ENCODE results near the gene IFT57.

Gene IFT57

DNA sequence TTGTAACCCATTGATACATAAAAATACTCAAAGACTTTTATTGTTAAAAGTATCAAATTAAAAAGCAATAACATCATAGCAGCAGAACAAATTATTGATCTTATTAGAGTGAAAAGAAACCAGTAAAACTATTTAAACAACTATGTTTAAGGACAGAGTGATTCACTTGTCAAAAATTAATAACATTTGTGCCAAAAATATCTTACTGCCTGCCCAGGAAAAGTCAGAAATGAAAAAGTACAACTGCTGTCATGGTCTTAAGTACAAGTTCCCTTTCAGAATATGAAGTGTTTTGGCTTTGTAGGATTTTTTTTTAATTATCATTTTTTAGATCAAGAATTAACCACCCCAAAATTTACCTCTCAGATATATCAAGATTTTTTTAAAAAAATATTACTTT, 3.4 kb downstream of the IFT57 start:
- no peak for DNase-seq

DNA sequence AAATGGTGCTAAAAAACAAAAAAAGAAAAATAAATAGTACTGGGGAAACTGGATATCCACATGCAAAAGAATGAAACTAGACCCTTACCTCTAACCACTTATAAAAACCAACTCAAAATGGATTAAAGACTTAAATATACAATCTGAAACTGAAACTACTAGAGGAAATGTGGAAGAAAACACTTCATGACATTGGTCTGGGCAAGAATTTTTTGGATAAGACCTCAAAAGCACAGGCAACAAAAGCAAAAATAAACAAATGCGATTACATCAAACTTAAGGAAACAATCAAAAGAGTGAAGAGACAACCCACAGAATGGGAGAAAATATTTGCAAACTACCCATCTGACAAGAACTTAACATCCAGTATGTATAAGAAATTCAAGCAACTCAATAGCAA, 6.4 kb downstream of the IFT57 start:
- no peak for DNase-seq

DNA sequence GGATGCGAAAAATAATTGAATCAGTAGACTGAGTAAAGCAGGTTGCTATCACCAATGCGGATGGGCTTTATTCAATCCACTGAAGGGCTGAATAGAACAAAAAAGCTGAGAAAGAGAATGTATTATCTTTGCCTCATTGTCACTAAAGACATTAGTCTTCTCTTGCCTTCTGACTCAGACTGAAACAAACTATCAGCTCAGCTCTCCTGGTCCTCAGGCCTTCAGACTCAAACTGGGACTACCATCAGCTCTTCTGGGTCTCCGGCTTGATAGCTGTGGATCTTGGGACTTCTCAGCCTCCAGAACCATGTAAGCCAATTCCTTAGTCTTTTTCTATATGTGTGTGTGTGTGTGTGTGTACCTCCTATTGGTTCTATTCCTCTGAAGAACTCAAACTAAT, 12.6 kb downstream of the IFT57 start:
- DNase-seq, result no peak

DNA sequence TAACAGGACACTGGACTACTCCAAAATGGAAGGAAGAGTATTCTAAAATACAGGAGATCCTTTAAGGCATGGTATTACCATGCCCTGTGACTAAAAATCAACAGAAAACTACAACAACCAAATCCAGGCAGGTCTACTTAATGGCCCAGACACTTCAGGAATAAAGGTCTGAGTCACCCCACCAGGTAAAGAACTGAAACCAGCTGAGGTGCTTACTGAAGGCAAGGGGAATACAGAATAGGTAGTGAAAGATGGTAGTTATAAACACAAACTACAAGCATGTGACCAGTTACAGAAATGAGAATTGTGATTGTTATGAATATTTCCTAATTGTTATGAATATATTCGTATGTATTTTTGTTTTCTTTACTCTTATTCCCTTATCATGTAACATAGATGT, 13.4 kb downstream of the IFT57 start:
- DNase-seq, result no peak

DNA sequence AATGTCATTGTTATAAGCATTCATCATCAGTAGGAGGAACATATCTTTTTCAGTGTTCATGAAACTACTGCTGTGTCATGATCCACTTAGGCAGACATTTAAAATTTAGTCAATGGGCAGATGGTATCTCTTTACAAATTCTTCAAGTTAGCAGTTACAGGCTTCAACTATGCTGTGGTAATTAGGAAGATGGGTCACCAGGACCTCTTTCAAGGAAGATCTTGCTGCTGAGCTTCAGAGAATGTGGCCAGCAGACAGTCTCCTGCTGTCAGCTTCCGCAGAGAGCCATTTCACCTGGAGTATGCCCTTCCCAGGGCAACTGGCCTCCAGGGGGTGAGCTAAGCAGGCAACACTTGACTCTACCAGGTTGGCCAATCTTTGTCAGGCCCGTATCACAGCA, 19.4 kb downstream of the IFT57 start:
- DNase-seq, result no peak

DNA sequence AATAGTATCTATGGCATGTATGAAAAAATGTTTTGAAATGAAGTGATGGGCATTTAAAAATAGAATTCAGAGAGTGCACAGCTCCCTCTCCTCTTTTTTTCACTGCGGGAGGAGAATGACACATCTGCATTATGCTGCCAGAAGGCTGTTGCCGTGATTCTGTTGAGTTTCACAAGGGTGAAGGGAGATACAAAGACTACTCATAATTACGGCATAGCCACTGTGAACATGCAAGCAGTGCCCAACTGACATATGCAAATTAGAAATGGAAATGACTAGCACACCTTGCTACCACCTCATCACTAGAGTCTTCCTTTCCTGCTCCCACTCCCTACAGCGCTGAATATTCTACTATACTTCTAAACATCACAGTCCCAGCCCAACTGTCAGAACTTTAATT, 20.1 kb downstream of the IFT57 start:
- no peak for DNase-seq

DNA sequence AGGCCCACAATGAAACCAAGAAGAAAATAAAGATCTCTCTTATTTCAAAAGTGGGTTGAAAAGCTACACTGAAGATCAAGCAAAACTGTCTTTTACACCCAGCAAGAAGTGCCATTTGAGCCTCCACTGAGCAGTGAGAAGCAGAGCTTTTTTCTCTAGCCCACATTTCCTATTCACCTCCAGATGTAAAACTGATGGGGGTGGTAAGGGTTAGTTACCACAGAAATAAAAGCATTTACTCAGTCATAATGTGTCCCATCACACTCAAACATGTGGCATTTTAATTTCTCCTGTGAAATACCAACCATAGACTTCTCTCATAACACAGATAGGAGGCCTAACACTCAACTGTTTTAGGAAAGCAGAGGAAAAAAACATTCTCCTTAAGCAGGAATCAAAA, 21.0 kb downstream of the IFT57 start:
- no peak for DNase-seq

DNA sequence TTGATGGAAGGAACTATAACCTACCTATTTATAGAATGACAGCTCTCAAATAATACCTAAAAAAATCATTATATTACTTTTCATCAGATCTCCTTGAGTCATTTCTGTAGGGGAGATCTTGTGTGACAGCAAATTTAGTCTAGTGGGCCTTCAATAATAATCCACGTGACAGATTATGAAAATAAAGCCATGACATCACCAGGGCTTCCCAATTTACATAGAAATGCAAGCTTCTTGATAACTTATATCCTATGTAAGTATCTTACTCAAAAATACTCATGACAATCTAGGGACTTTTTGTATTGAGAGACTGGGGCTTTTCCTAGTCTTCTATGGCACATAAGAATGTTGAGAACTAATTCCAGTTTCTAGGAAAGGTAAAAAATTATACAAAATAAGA, 21.6 kb downstream of the IFT57 start:
- DNase-seq, result no peak

DNA sequence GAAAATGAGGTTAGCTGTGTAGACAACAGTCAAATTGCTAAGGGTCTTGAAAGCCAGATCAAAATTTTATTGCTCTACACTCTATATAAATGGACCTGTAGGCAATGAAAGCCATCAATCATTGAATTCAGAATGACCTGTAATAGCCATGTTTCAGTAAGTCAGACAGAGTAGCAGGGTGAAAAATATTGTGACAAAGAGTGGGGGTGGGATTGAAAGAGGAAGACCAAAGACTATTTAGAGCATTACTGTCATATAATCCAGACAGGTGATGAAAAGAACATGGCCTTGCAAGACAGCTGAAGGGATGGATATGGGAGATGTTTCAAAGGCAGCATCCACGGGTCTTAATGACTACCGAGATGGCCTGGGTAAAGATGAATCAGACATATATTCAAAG, 22.2 kb downstream of the IFT57 start:
- DNase-seq, result no peak

DNA sequence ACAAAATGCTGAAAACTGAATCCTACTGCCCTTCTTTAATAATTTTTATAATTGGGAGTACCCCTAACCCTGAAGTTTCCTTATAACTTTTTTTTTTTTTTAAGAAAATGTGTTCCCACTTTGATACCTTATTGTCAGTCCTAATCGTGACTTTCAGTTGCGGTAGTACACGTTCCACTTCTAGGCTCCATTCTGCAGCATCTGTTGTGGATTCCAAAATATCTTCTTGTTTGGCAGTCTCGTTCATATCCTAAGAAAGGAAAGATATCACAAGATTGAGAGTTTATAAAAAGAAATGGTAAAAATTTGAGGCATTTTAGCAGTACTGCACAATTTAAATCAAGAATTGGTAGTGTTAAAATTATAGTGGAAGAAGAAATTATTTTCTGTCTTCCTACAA, 30.8 kb downstream of the IFT57 start:
- no peak for DNase-seq

DNA sequence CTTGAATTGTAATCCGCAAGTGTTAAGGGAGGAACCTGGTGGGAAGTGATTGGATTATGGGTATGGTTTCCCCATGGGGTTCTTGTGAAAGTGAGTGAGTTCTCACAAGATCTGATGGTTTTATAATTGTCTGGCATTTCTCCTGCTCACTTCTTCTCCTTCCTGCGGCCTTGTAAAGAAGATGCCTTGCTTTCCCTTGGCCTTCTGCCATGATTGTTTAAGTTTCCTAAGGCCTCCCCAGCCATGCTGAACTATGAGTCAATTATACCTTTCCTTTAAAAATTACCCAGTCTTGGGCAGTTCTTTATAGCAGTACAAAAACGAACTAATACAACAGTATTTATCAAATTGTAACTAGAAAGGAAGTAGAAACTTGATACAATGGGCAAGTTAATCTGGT, 31.9 kb downstream of the IFT57 start:
- no peak for DNase-seq

DNA sequence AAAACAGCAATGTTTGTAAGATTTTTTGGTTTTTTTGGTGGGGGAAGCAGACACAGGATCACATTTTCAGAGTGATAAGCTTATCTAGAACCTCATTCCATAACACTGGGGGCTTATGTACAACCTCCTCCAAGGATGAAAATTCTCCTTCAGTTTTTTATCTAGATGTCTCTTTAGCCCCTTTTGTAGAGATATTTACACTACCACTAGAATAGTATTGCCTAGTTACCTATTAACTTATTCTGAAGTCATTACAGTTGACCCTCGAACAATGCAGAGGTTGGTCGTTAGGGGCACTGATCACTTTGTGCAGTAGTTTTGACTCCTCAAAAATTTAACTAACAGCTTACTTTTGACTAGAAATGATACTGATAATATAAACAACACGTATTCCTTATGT, 32.8 kb downstream of the IFT57 start:
- no peak for DNase-seq

DNA sequence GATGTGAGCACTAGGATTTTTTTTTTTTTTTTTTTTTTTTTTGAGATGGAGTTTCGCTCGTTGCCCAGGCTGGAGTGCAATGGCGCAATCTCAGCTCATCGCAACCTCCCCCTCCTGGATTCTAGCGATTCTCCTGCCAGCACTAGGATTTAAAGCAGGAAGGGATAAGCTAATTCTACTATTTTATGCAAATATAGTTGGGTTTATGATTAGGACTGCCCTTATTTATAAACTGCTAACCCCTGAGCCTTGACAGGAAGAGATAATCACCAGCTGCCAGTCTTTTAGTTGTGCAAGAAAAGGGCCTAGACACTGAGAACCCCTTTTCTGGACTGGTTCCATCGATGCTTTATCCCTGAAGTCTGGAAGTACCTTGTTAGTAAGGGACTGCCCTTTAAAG, 36.7 kb downstream of the IFT57 start:
- no peak for DNase-seq

DNA sequence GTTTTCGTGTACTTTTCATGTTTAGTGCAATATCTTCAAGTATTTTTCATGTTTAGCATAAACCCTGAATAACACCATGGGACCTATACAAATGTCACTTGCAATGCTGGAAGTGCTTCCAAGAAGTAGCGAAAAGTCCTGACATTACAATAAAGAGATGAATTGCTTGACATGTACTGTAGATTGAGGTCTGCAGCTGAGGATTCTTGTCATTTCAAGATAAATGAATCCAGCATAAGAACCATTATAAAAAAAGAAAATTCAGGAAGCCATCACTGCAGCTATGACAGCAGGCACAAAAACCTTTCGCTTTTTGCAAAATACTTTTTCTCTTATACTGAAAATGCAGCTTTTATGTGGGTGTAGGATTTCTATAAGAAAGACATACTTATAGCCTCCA, 37.4 kb downstream of the IFT57 start:
- no peak for DNase-seq

DNA sequence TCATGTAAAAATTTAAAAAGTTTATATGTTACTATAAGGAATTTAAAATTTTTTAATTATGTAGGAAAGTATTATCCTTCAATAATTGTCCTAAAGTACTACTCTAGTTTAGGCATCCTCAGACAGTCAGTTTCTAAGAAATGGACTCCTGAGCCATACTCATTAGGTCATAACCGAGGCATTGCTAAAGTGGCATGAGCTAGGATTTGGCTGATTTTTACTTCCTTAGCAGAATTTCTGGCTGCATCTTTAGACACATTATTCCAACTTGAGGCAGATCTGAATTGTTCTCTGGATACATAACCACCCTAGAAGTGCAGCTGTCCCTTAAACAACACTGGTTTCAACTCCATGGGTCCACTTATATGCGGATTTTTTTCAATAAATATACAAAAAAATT, 38.3 kb downstream of the IFT57 start:
- DNase-seq, result no peak

DNA sequence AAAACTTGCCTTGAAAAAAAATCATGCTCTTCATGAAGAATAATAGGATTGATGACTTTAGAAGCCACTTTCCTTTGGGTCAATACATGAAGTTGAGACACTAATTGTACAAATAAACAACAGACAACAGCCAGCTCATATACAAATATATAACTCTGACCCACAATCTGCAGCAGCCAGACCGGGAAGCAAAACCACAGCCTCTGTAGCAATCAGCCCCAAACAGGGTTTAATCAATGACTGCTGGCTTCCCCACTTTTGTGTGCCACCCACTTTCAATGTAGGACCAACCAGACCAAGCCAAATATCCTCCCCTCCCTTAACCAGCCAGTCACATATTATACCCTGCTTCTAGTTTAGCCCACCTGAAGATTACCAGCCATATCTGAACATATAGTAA, 39.0 kb downstream of the IFT57 start:
- DNase-seq, result no peak

DNA sequence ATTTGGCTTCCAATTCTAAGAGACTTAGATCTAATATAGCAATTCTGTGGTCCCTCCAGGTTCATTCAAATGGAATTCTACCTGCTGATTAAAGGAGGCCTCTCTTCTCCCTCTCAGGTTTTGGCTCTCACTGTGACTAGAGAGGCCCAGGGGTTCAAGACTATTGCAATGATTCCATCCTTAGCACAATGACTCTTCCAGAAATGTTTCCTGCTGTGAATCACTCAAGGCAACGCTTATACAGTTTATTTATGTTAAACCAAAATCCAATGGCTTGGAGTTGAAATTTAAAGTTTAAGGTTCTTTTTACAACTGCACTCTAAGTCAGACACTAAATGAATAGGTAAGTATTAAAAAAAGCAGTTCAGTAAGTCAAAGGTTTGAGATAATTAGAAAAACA, 39.9 kb downstream of the IFT57 start:
- no peak for DNase-seq

DNA sequence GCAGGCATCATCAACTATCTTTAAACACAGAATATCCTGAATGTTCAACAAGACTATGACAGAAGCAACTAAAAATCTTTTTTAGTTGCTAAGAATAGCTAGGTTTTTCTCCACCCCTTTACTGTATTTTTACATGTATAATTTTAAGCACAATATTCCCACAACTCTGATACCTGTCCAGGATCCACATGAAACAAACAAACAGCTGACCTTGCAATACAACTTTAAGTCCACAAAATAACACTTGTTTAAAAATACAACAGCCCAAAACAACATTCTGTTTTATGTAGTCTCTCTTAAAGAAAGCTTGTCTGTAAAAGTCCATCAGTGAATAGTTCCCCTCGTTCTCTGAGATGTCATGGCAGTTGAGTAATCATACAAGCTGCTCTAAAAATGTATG, 41.1 kb downstream of the IFT57 start:
- no peak for DNase-seq

DNA sequence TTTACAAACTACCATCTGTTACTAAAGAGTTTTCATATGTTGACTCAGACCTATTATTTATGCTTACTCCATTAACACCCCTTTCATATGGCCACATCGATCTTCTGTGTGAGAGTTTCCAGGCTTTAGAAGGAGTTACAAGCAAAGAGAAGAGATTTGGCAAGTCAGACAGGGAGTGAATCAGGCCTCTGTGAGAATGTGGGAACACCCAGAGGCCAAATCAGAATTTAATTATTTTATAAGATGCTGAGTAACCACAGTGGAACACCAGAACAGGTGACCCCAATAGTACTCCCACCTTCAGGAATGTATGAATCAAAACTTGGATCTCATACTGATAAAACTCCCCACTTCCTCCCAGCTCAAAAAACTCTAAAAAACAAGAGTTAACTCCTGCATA, 42.0 kb downstream of the IFT57 start:
- no peak for DNase-seq

DNA sequence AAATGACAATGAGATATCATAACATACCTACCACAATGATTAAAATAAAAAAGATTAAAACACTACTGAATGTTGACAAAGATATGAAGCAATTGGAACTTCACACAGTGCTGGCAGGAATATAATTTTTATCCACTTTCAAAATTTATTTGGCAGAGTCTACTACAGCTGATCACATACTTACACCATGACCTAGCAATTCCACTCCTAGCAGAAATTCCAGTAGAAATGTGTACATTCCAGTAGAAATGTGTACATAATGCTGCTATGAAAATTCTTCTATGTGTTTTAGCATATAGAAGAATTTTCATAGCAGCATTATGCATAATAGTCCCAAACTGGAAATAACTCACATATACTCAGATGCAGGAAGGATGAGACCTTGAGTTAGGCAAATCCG, 43.5 kb downstream of the IFT57 start:
- no peak for DNase-seq

DNA sequence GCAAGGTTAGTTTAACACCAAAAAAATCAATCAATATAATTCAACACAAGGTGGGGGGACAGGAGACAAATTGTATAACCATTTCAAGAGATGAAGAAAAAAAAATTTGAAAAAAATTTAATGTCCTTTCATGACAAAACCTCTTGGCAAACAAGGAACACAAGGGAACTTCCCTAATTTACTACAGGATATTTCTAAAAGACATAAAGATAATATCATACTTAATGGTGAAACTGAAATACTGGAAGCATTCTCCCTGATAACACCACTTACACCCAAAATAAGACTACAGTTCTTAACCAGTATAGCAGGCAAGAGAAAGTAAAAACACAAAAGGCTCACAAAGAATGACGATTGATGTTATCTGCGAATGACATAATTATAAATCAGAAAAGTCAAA, 44.7 kb downstream of the IFT57 start:
- DNase-seq, result no peak

DNA sequence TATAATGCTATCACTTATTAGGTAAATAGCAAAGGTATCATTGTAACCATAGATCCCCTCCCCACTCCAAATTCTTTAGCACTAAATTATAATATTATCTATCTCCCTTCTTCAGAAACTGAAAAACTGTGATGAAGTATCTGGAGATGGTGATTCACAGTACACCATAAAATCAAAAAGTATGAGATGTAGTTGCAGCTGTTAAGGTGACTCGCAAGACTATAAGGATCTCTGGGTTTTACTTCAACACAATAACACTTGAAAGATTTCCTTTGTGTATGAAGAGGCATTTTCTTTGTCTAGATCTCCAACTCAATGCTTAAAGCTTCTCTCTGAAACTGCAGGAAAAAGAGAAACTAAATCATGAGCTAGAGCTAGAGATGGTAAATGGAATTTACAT, 46.9 kb downstream of the IFT57 start:
- DNase-seq, result no peak

DNA sequence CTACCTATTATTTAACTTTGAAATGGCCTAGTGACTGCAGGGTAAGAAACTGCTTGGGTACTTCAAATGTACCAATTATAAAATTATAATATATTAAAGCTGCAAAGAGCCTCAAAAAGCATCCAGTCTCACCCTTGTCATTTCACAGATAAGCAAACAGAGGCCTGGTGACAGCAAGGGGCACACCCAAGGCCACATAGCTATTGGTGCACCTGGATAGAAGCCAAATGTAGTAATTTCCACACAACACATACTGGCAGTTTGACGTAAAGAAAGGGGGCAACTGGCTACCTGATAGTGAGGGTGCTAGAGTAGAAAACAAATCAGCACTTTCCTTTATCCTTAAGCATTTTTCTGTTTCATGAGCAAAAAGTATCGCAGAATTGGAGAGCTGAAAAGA, 51.1 kb downstream of the IFT57 start:
- DNase-seq, result no peak

DNA sequence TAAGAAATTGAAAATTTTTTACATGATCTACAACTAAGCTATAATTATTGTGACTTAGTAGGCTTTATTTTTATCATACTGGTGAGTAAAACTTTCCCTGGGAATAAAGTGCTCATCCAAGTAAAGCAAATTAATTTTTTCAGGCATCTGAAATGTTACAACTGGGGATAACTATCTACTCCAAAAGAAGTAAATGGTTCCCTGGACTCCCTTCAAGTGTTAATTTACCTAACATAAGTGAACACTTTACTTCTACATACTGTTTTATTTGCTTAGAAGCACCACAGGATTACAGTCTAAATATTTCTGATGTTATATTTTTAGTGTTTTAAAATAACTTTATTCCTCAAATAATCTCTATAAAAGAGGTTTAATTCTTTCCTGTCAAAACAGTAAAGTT, 57.8 kb downstream of the IFT57 start:
- DNase-seq, result no peak

DNA sequence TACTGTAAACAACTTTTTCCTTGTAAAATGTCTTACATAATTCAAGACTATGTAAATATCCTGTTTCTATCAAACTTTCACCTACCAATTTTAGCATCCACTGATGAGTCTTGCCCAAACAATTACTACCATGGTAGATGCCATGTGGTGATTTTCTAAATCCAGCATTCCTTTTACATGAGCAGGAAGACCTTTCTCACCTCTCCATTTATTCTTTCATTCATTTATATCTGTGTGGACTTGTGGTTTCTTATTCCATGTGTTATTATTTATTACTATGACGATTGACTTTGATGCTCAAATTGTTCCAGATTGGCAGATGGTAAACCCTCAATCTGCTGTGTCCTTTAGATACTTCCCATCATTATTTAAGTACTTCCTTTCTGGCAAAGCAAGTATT, 62.4 kb downstream of the IFT57 start:
- DNase-seq, result no peak

DNA sequence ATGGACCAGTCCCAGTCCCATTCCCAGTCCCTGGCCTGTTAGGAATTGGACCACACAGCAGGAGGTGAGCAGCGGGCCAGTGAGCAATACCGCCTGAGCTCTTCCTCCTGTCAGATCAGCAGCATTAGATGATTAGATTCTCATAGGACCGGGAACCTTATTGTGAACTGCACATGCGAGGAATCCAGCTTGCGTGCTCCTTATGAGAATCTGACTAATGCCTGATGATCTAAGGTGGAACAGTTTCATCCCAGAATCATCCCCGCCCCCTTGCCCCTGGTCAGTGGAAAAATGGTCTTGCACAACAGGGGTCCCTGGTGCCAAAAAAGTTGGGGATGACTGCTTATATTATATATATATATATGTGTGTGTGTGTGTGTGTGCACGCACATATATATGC, 63.1 kb downstream of the IFT57 start:
- DNase-seq, result no peak

DNA sequence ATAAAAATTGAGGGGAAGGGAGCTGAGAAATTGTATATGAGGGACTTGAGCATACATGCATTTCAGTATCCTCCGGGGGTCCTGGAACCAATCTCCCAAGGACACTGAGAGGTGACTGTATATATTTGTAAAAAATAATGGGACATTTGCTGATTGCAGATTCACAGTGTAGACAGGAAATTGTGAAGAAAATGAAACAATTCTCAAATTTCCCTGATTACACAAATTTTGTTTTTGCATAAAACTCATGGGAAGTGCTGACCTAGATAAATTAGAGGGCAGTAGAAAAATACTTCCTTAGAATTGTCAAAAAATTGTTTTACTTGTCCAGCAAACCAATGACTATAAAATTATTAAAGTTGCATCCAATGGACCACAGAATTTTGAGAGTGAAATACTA, 64.0 kb downstream of the IFT57 start:
- DNase-seq, result no peak
